DND-41 (cell line): ENCODE results near the gene ZBTB21.
"Not testable (repeated sequence)": the region's sequence is repeated elsewhere in the genome, so short reads cannot be mapped to it uniquely, and the experiment has no call there.

ENCODE experiments used
- CTCF ChIP-seq: IDR thresholded peaks from 2 replicates; pipeline ENCODE4 v1.5.1; 2012; ENCODE audit warnings: borderline replicate concordance, low read length, moderate library complexity, mild to moderate bottlenecking; ENCODE audit not compliant: poor library complexity, severe bottlenecking; ENCODE audit errors: extremely low read depth
- EZH2 ChIP-seq: IDR thresholded peaks from 3 replicates; pipeline ENCODE4 v1.6.1; 2012; ENCODE audit warnings: borderline replicate concordance, low read depth, mild to moderate bottlenecking, moderate library complexity, low read length, inconsistent platforms; ENCODE audit not compliant: severe bottlenecking

GRCh38 chr21:41949631-41950030 is 60.5 kb downstream of the ZBTB21 start:
- not testable (repeated sequence) for TF ChIP-seq CTCF, EZH2
